Amygdala (tissue), 56 donors: ENCODE results near the gene PAGR1.
"Not testable (repeated sequence)": the region's sequence is repeated elsewhere in the genome, so short reads cannot be mapped to it uniquely, and the experiment has no call there.

Experiments used
- DNase-seq, 56 donors: peaks; one replicate each; lab custom pipeline; 2025; lab: John Stamatoyannopoulos, UW

The PAGR1 gene

DNA sequence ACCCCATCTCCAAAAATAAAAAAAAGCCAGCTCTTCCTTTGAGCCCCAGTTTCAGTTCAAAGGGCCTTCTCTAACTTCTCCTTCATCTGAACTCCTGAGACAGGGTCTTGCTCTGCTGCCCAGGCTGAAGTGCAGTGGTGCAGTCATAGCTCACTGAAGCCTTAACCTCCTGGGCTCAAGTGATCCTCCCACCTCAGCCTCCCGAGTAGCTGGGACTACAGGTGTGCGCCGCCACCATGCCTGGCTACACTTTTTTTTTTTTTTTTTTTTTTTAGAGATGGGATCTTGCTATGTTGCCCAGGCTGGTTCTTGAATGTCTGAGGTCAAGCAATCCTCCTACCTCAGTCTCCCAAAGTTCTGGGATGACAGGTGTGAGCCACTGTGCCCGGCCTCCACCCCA, 17.3 kb downstream of the PAGR1 start:
- DNase-seq = not testable (repeated sequence)

DNA sequence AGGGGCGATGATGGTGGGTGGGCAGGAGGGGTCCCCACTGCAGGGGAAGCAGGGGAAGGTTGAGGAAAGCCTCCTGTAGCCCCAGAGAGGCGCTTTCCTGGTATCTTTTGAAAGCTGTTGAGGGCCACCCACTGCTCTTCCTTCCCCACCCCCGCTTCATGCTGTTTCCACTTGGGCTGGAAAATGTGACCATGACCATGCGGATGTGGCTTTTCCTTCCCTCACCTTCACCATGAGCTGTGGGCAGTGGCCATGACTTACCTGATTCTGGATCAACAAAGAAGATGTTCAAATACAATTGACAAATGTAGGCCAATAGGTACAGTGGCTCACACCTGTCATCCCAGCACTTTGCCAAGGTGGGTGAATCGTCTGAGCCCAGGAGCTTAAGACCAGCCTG, 18.1 kb downstream of the PAGR1 start:
- DNase-seq = no peak

DNA sequence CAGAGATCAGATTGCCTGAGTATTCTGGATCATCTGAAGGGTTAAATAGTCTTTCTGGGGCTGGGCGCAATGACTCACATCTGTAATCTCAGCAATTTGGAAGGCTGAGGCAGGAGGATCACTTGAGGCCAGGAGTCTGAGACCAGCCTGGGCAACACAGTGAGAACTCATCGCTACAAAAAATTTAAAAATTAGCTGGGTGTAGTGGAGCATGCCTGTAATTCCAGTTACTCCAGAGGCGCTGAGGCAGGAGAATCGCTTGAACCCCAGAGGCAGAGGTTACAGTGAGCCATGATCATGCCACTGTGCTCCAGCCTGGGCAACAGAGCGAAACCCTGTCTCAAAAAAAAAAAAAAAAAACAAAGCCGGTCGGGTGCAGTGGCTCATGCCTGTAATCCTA, 20.0 kb downstream of the PAGR1 start:
- DNase-seq = no peak

DNA sequence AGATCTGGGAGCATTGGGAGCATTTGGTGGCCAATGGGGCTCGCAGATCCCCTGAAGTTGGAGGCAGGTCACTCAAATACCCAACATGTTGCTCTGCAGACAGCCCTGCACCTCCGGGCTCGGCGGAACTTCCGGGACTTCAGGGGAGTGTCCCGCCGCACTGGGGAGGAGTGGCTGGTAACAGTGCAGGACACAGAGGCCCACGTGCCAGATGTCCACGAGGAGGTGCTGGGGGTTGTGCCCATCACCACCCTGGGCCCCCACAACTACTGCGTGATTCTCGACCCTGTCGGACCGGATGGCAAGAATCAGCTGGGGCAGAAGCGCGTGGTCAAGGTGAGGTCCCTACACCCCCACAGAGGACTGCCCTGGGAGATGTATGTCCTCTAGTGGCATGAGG, 20.7 kb downstream of the PAGR1 start:
- no peak for DNase-seq

DNA sequence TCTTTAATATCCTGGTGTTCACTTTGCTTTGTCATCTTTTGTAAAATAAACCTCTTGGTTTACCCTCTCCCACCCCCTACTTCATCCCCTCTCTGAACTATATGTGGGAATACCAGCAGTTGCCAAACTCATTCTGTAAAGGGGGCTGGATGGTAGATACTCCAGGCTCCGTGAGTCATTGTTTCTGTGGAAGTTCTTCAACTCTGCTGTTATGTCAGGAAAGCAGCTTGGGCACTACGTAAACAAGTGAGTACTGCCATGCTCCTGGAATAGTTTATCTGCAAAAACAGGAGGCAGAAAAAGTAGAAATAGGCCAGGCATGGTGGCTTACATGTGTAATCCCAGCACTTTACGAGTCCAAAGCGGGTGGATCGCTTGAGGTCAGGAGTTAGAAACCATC, 21.9 kb downstream of the PAGR1 start:
- no peak for DNase-seq

DNA sequence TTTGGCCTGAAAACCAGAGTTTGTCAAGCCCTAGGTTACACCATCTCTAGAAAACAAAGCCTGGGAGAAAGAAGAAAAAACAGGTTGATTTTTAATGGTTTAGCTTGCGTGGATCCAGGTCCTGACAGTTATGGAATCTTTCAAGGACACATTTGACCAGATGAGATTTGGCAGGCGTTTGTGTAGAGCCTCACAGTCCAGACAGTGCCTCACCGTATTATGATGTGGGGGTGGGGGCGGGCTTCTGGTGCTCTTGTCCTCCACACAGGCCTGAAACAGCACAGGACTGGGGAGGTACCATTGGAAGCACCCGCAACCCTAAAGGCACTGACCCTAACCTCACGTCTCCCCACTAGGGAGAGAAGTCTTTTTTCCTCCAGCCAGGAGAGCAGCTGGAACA, 23.9 kb downstream of the PAGR1 start:
- no peak for DNase-seq

DNA sequence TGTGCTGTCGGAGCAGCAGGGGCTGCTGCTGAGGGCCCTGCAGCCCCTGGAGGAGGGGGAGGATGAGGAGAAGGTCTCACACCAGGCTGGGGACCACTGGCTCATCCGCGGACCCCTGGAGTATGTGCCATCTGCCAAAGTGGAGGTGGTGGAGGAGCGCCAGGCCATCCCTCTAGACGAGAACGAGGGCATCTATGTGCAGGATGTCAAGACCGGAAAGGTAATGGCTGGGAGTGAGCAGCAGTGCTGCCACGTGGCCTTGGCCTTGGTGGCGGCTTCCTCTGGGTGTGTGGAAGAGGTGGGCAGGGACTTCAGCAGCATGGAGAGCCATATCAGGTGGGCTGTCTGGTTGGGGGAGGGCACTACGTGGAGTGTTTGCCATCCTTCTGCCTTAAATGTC, 24.3 kb downstream of the PAGR1 start:
- DNase-seq = no peak

DNA sequence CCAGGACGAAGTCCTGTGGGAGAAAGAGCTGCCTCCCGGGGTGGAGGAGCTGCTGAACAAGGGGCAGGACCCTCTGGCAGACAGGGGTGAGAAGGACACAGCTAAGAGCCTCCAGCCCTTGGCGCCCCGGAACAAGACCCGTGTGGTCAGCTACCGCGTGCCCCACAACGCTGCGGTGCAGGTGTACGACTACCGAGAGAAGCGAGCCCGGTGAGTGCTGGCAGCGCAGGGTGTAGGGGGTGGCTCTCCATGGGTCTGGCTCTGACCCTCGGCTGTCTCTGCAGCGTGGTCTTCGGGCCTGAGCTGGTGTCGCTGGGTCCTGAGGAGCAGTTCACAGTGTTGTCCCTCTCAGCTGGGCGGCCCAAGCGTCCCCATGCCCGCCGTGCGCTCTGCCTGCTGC, 25.7 kb downstream of the PAGR1 start:
- DNase-seq = no peak

DNA sequence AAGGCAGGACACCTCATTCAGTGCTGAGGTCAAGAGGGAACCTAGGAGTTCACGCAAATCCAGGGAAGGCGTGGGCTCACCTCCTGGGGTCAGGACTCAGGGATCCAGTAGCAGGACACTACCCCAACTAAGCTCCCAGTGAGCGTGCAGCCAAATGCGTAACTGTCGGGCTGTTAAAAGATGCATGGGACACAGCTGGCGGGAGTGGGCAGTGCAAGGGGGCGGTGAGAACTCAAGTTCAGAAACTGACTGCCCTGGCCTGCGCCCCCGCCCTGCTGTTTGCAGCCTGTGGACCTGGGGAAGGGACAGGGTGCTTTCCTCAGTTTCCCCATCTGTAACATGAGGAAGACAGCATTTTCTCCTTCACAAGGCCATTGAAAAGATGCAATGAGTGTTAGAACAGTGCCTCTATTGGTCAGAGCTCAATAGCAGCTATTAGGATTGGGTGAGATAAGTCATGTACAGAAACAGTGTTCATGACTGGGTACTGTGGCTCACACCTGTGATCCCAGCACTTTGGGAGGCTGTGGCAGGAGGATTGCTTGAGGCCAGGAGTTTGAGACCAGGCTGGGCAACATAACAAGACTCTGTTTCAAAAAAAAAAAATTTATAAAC, 26.9 kb downstream of the PAGR1 start:
- no peak for DNase-seq

DNA sequence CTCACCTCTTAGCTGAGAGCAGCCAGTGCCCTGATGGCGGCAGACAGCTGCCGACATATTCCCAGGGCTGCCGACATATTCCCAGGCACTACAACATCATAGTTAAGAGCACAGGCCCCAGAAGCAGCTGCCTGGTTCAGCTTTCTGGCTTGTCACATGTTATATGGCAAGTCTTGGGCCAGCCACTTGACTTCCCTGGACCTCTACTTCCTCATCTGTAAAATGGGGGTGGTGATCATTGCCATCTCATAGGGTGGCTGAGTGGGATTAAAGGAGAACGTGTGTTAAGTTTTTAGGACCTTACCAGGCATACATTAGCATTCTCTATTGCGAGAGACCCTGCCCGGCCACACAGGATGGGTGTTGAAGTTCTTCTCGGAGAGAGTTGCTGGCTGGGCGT, 28.0 kb downstream of the PAGR1 start:
- DNase-seq = no peak

DNA sequence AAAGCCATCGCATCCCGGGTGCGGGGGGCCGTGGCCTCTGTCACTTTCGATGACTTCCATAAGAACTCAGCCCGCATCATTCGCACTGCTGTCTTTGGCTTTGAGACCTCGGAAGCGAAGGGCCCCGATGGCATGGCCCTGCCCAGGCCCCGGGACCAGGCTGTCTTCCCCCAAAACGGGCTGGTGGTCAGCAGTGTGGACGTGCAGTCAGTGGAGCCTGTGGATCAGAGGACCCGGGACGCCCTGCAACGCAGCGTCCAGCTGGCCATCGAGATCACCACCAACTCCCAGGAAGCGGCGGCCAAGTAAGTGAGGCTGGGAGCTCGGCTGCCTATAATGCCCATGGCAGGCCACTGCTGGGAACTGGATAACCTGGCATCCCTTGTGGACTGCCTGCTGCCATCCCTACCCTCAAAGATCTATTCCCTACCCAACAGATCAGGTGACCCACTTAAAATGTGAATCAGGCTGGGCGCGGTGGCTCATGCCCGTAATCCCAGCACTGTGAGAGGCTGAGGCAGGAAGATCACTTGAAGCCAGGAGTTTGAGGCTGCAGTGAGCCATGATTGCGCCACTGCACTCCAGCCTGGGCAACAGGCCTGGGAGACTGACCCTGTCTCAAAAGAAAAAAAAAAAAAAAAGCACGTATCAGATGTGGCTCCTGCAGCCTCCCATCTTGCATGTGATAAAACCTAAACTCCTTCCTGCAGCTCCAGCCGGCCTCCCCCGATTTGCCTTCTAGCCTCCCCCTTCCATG, 28.8 kb downstream of the PAGR1 start:
- DNase-seq = no peak

DNA sequence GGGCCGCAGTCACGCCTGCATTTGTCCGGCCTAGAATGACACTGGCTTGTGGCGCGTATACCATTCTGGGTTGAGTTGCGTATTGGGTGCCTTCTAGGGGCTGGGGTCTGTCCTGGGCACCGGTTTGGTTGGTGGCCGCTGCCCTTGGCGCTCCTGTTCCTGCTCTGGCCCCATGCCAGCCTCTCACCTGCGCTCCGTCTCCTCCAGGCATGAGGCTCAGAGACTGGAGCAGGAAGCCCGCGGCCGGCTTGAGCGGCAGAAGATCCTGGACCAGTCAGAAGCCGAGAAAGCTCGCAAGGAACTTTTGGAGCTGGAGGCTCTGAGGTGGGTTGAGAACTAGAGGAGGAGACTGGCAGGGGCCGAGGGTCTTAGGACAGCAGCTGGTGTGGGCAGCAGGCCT, 29.7 kb downstream of the PAGR1 start:
- no peak for DNase-seq

DNA sequence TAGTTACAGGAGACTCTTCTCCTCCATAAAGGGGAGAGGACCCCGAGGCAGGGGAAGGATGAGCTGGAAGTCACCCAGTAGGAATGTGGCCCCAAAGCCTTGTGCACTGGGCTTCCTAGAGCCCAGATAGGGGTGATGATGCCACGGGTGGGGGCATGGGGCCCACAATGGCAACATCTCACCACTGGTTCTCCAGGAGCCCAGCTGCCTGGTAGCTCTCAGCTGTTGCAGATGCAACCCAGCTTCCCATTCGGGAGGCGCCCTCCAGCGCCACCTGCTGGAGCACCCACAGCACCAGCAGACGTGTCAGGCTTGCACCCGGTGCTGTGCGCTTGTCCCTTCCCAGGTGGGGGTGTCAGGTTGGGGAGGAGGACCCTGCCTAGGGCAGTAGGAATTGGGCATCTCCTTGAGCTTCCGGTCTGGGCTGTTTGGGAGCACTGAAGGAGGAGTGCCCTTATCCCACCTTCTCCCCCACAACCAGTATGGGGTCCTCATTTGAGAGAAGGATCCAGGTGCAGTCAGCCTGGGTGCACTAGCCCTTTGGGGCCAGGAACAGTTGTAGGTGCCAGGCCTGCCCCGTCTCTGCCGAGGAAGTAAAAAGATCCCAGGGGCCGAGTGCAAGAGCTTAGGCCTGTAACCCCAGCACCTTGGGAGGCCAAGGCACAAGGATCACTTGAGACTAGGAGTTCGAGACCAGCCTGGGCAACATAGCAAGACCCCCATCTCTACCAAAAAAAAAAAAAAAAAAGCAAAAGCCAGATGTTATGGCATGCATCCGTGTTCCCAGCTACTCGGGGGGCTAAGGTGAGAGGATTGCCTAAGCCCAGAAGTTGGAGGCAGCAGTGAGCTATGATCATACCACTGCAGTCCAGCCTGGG, 32.7 kb downstream of the PAGR1 start:
- peak in 42 of 56 donors; percentile 8 to 81 (median 44) for DNase-seq

DNA sequence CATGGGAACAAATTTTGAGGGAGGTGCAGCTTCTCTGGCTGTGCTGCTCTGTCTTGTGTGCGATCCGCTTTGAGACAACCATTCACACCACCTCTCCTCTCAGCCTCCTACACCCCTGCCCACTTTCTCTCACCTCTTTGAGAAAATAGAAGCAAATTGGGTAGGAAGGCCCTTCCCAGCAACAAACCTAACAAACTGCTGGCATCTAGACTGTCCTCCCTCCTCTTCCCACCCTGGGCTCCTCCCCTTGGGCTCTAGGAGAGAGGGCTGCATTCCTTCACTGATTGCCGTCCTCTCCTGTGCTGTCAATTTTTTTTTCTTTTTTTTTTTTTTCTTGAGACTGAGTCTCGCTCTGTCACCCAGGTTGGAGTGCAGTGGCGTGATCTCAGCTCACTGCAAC, 33.6 kb downstream of the PAGR1 start:
- DNase-seq = peak in 16 of 56 donors; percentile 4 to 79 (median 22)

DNA sequence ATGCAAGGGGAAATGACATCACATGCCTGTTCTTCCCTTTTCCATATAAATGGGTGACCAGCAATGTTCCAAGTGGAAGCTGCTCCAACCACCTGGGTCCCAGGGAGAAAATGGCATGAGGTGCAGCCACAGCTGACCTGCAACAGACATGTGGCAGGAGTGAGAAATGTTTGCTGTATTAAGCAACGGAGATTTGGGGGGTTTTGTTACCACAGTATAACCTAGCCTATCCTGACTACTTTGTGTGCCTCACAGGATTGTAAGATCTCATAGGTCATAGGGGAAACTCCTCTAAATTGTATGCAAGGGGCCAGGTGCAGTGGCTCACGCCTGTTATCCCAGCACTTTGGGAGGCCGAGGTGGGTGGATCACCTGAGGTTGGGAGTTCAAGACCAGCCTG, 35.0 kb downstream of the PAGR1 start:
- no peak for DNase-seq

DNA sequence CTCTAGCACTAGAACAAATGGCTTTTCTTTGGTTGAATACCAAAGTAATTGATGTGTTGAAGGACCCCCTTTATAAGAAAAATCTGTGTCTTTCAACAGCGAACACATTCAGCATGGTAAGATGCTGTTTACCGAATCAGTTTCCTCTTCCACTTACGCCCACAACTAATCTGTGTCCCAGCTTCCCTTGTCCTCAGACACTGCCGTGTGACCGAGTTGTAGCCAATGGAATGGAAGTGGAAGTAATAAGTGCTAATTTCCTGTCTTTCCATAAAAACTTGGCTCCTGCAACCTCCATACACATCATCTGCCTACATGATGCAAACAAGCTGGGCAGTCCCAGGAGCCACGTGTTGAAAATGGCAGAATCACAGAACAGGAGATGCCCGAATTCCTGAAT, 36.7 kb downstream of the PAGR1 start:
- DNase-seq = peak in 24 of 56 donors; percentile 7 to 58 (median 30)

DNA sequence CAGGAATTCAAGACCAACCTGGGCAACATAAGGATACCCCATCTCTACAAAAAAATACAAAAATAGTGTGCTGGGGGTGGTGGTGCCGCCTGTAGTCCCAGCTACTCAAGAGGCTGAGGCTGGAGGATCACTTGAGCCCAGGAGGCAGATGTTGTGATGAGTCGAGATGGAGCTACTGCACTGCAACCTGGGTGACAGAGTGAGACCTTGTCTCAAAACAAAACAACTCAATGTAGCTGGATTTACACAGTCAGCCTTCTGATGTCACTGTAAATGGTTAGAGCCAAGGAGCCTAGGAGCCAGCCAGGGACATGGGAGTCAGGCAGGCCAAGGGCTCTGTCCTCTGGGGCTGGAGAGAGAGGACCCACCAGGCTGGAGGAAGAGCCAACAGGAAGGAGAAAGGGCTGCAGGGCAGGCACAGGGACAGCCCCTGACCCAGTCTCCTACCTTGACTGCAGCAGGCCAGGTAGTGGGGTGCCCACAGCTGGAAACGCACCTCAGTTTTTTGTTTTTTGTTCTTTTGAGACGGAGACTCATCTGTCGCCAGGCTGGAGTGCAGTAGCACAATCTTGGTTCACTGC, 38.7 kb downstream of the PAGR1 start:
- DNase-seq = no peak

DNA sequence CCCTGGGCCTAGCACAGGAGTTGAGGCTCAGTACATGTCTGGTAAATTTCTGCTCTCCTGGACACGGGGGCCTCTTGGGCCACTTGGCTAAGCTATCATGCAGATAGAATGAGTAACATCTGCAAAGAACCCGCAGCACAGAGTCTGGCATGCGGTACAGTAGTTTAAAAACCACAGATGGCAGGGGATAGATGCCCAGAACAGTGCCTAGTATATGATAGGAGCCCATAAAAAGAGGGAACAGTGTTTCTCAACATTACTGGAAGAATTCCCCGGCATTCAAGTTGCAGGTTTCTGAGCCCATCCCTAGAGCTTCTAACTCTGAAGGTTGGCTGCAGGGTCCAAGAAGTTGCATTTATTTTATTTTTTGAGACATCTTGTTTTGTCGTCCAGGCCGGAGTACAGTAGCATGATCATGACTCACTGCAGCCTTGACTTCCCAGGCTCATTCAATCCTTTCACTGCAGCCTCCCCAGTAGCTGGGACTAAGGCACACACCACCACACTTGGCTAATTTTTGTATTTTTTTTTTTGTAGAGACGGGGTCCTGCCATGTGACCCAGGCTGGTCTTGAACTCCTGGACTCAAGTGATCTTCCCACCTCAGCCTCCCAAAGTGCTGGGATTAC, 41.3 kb downstream of the PAGR1 start:
- no peak for DNase-seq

DNA sequence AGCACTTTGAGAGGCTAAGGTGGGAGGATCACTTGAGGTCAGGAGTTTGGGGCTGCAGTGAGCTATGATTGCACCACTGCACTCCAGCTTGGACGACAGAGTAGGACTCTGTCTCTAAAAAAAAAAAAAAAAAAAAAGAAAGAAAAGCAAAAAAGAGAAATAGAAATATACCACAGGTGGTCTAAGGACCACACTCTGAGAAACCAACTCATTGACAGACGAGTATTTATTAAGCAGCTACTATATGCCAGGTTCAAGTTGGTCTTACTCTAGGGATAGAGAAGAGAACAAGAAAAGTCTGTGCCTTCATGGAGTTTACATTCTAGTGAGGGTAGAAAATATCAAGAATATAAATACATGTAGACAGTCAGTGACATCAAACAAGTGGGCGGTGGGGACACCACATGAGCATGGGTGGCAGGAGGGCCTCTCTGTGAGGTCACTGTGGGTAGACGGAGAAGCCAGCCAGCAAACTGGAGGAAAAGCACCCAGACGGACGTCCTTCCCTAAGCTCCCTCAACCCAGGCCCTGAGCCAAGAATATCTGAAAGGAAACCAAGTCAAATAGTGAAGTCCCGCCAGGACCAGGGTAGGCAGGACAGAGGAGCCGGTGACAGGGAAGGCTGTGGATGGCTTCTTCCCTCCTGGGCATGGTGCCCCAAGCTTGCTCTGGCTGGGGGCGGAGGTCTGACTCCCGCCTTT, 42.3 kb downstream of the PAGR1 start:
- peak in 4 of 56 donors; percentile 19 to 41 (median 28) for DNase-seq

DNA sequence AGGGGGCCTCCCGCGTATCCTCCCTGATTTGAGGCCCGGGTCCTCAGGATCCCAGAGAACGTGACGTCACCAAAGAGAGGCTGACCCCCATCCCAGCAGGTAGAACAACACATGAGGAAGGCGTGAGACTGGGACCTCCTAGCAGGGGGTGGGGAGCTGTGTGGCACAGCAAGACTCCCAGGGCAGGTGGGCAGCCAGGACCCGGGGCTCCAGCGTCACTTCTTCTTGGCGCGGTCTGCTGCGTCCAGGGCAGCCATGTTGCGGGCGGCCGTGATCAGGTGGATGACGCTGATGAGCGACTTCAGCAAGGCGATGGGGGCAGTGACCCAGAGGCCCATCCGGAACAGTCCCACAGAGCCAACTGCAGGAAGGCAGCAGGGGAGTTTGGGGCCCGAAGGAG, 43.0 kb downstream of the PAGR1 start:
- DNase-seq = no peak
